H9 (cell line): ENCODE results near the gene SLC35B4. TPM values are rescaled to one million over a fixed set of nuclear protein-coding genes. Genes with fewer than 3 reads are reported as not detected.

Experiments
- DNase-seq: peaks from one replicate; pipeline ENCODE4 v3.0.0-alpha.2; 2017
- H2AFZ ChIP-seq: one replicate; pipeline ENCODE4 v1.6.1; 2013; ENCODE audit warnings: mild to moderate bottlenecking, low read length, control low read depth, moderate library complexity
- H2AK5ac ChIP-seq: 2 replicates; pipeline ENCODE4 v1.6.1; 2013; ENCODE audit warnings: low read length, control low read depth, mixed read lengths; ENCODE audit not compliant: insufficient read length
- H2BK120ac ChIP-seq: one replicate; pipeline ENCODE4 v1.6.1; 2013; ENCODE audit warnings: low read depth, mild to moderate bottlenecking, low read length, control low read depth, inconsistent platforms; ENCODE audit not compliant: poor library complexity, severe bottlenecking
- H2BK12ac ChIP-seq: 2 replicates; pipeline ENCODE4 v1.6.1; 2013; ENCODE audit warnings: low read length, control low read depth, mixed read lengths, low read depth; ENCODE audit not compliant: insufficient read length
- H2BK15ac ChIP-seq: 2 replicates; pipeline ENCODE4 v1.6.1; 2013; ENCODE audit warnings: low read depth, low read length, control low read depth
- H2BK20ac ChIP-seq: one replicate; pipeline ENCODE4 v1.6.1; 2013; ENCODE audit warnings: low read depth, mild to moderate bottlenecking, low read length, control low read depth, inconsistent platforms; ENCODE audit not compliant: poor library complexity, severe bottlenecking
- H2BK5ac ChIP-seq: 2 replicates; pipeline ENCODE4 v1.6.1; 2013; ENCODE audit warnings: low read length, control low read depth, mixed read lengths; ENCODE audit not compliant: insufficient read length
- H3K14ac ChIP-seq: 2 replicates; pipeline ENCODE4 v1.6.1; 2013; ENCODE audit warnings: low read length, control low read depth; ENCODE audit not compliant: insufficient read depth
- H3K18ac ChIP-seq: 2 replicates; pipeline ENCODE4 v1.6.1; 2013; ENCODE audit warnings: low read depth, mild to moderate bottlenecking, mixed read lengths, low read length, control low read depth; ENCODE audit not compliant: insufficient read length
- H3K23ac ChIP-seq: 2 replicates; pipeline ENCODE4 v1.6.1; 2013; ENCODE audit warnings: low read length, control low read depth, mixed read lengths, low read depth; ENCODE audit not compliant: insufficient read length
- H3K23me2 ChIP-seq: 2 replicates; pipeline ENCODE4 v1.6.1; 2013; ENCODE audit warnings: low read depth, mild to moderate bottlenecking, mixed read lengths, low read length, control low read depth; ENCODE audit not compliant: insufficient read length, poor library complexity, severe bottlenecking
- H3K27ac ChIP-seq: 2 replicates; pipeline ENCODE4 v1.5.1; 2013; ENCODE audit warnings: low read length, control low read depth, mixed read lengths, low read depth; ENCODE audit not compliant: insufficient read length
- H3K27me3 ChIP-seq: 2 replicates; pipeline ENCODE4 v1.6.1; 2013; ENCODE audit warnings: low read length, control low read depth, inconsistent platforms; ENCODE audit not compliant: insufficient read depth
- H3K4ac ChIP-seq: 2 replicates; pipeline ENCODE4 v1.6.1; 2013; ENCODE audit warnings: low read depth, mild to moderate bottlenecking, control low read depth, inconsistent platforms, low read length, moderate library complexity
- H3K4me1 ChIP-seq: 2 replicates; pipeline ENCODE4 v1.6.1; 2013; ENCODE audit warnings: low read length, control low read depth, inconsistent platforms; ENCODE audit not compliant: insufficient read depth
- H3K4me2 ChIP-seq: 2 replicates; pipeline ENCODE4 v1.6.1; 2013; ENCODE audit warnings: low read length, control low read depth, mixed read lengths; ENCODE audit not compliant: insufficient read length, insufficient read depth
- H3K56ac ChIP-seq: 2 replicates; pipeline ENCODE4 v1.6.1; 2013; ENCODE audit warnings: low read depth, mild to moderate bottlenecking, mixed read lengths, low read length, control low read depth; ENCODE audit not compliant: insufficient read length
- H3K79me1 ChIP-seq: 2 replicates; pipeline ENCODE4 v1.6.1; 2013; ENCODE audit warnings: low read depth, mild to moderate bottlenecking, moderate library complexity, low read length, control low read depth, inconsistent platforms; ENCODE audit not compliant: insufficient read depth, poor library complexity, severe bottlenecking
- H3K79me2 ChIP-seq: 2 replicates; pipeline ENCODE4 v1.6.1; 2013; ENCODE audit warnings: low read length, control low read depth, inconsistent platforms; ENCODE audit not compliant: insufficient read depth
- H3K9ac ChIP-seq: 2 replicates; pipeline ENCODE4 v1.6.1; 2013; ENCODE audit warnings: low read length, control low read depth, mixed read lengths; ENCODE audit not compliant: insufficient read length; ENCODE audit errors: extremely low read depth
- H3K9me3 ChIP-seq: one replicate; pipeline ENCODE4 v1.6.1; 2013; ENCODE audit warnings: low read depth, low read length, inconsistent platforms; ENCODE audit not compliant: control insufficient read depth
- H3T11ph ChIP-seq: one replicate; pipeline ENCODE4 v1.6.1; 2013; ENCODE audit warnings: mild to moderate bottlenecking, low read length, control low read depth, inconsistent platforms
- H4K20me1 ChIP-seq: one replicate; pipeline ENCODE4 v1.6.1; 2013; ENCODE audit not compliant: control insufficient read depth, insufficient read length, insufficient read depth
- H4K5ac ChIP-seq: 2 replicates; pipeline ENCODE4 v1.6.1; 2013; ENCODE audit warnings: low read depth, mild to moderate bottlenecking, mixed read lengths, low read length, control low read depth; ENCODE audit not compliant: insufficient read length
- H4K8ac ChIP-seq: replicated peaks from 2 replicates; pipeline ENCODE4 v1.6.1; 2013; ENCODE audit warnings: low read length, control low read depth, mixed read lengths, low read depth; ENCODE audit not compliant: insufficient read length
- H4K91ac ChIP-seq: 2 replicates; pipeline ENCODE4 v1.6.1; 2013; ENCODE audit warnings: low read depth, mild to moderate bottlenecking, moderate library complexity, mixed read lengths, low read length, control low read depth; ENCODE audit not compliant: insufficient read length
- H3K27ac Mint-ChIP-seq, 3 experiments: 2 replicates in 2 of 3; 3 replicates in 1 of 3; pipeline ENCODE4 v1.8.0; 2020 to 2021; ENCODE audit warnings: mixed read lengths in 3 of 3, mild to moderate bottlenecking in 1 of 3, moderate library complexity in 1 of 3
- H3K27me3 Mint-ChIP-seq: 2 replicates; pipeline ENCODE4 v1.8.0; 2021; ENCODE audit warnings: low read depth, mild to moderate bottlenecking, moderate library complexity, mixed read lengths
- H3K36me3 Mint-ChIP-seq, 3 experiments: 2 replicates in 2 of 3; 3 replicates in 1 of 3; pipeline ENCODE4 v1.8.0; 2020 to 2021; ENCODE audit warnings: low read depth in 3 of 3, mixed read lengths in 3 of 3; ENCODE audit not compliant: insufficient read depth in 1 of 3
- H3K4me1 Mint-ChIP-seq, 2 experiments: 2 replicates each; pipeline ENCODE4 v1.8.0; 2020; ENCODE audit warnings: mixed read lengths in 2 of 2
- H3K4me3 Mint-ChIP-seq, 2 experiments: 2 replicates in 1 of 2; 3 replicates in 1 of 2; pipeline ENCODE4 v1.8.0; 2020 to 2021; ENCODE audit warnings: mild to moderate bottlenecking in 2 of 2, mixed read lengths in 2 of 2, moderate library complexity in 1 of 2
- H3K9me3 Mint-ChIP-seq, 2 experiments: 2 replicates in 1 of 2; 3 replicates in 1 of 2; pipeline ENCODE4 v1.8.0; 2020; ENCODE audit warnings: mild to moderate bottlenecking in 2 of 2, mixed read lengths in 2 of 2, moderate library complexity in 1 of 2
- WGBS: extraction: QIAGEN DNeasy Blood & Tissue Kit; methylation state at CpG from one replicate; pipeline ENCODE4 v1.1.7; 2013; ENCODE audit warnings: missing lambda C conversion rate, low lambda C conversion rate, mixed read lengths; ENCODE audit not compliant: insufficient read length; ENCODE audit errors: extremely low coverage; 5-methylcytosine and 5-hydroxymethylcytosine counted together
- total RNA-seq: library from RNA; stranded (reverse); gene quantifications from 2 replicates; pipeline ENCODE4 v1.2.1, GENCODE V29; 2021
- TF ChIP-seq, protein P1 (sequence below): fragments of 200-600 bp; sonication (generic); conservative IDR thresholded peaks from 3 replicates; pipeline ENCODE4 v1.8.0; 2021; ENCODE audit warnings: antibody characterized with exemption, mild to moderate bottlenecking

The SLC35B4 gene
- total RNA-seq, 1 experiment from 2014 or later, result 33.4 TPM

GRCh38 chr7:134246761-134247160 lies 70.0 kb downstream of the SLC35B4 start:
- H3K36me3 Mint-ChIP-seq, result peaks cover 0 to 2% (median 1%) of the 10 kb centered on the region in 3 experiments; a peak in 3 of 7 replicates
- Histone ChIP-seq H2BK12ac (no peak overlapping the region), H2BK20ac (no peak overlapping the region), H3K79me1 (no peaks in the 10 kb centered on the region), H3K14ac (no peak overlapping the region), H2BK15ac (no peak overlapping the region), H2BK5ac (no peak overlapping the region), H3K4me1 (no peaks in the 10 kb centered on the region), H3K18ac (no peak overlapping the region), H3K56ac (no peak overlapping the region), H3T11ph (no peak overlapping the region), H2AK5ac (no peak overlapping the region), H3K79me2 (no peaks in the 10 kb centered on the region), H4K20me1 (no peaks in the 10 kb centered on the region), H4K8ac (no peak overlapping the region), H3K23ac (no peak overlapping the region), H3K27me3 (no peaks in the 10 kb centered on the region), H3K4me2 (no peak overlapping the region), H4K5ac (no peak overlapping the region), H3K27ac (no peak overlapping the region), H3K9me3 (no peaks in the 10 kb centered on the region), H2AFZ (no peak overlapping the region), H3K23me2 (no peaks in the 10 kb centered on the region), H3K4ac (no peak overlapping the region), H4K91ac (no peak overlapping the region), H2BK120ac (no peak overlapping the region), H3K9ac (no peak overlapping the region)
- peaks cover 3% of the 10 kb centered on the region for H3K27me3 Mint-ChIP-seq
- no peak overlapping the region for H3K4me3 Mint-ChIP-seq
- no peak overlapping the region for H3K27ac Mint-ChIP-seq
- H3K4me1 Mint-ChIP-seq, result no peaks in the 10 kb centered on the region; a peak in 1 of 4 replicates
- no CpG with 5 or more reads among the region's 2 CpGs for WGBS
- DNase-seq, result no peak
- H3K9me3 Mint-ChIP-seq, result peaks cover 11 to 12% of the 10 kb centered on the region in 2 experiments
- TF ChIP-seq, protein P1, sequence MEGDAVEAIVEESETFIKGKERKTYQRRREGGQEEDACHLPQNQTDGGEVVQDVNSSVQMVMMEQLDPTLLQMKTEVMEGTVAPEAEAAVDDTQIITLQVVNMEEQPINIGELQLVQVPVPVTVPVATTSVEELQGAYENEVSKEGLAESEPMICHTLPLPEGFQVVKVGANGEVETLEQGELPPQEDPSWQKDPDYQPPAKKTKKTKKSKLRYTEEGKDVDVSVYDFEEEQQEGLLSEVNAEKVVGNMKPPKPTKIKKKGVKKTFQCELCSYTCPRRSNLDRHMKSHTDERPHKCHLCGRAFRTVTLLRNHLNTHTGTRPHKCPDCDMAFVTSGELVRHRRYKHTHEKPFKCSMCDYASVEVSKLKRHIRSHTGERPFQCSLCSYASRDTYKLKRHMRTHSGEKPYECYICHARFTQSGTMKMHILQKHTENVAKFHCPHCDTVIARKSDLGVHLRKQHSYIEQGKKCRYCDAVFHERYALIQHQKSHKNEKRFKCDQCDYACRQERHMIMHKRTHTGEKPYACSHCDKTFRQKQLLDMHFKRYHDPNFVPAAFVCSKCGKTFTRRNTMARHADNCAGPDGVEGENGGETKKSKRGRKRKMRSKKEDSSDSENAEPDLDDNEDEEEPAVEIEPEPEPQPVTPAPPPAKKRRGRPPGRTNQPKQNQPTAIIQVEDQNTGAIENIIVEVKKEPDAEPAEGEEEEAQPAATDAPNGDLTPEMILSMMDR, result no peak
